ENCODE results near the gene ALDH3A2.

Gene ALDH3A2

DNA sequence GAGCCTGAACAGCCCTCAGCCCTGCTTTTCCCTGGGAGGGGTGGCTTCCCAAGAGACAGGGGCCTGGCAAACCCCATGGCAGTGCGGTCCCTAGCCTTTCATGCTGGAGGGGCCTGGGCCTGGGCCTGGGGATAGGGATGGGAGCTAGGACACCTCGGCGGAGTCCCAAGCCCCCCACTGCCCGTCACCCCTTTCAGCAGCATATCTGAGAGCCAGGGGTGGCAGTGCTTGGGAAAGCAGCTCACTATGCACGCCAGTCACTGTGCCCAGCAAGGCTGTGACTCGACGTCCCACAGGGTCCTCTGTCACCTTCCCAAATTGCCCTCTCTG, 68.4 kb downstream of the ALDH3A2 start:
- DNase-seq = no peak

DNA sequence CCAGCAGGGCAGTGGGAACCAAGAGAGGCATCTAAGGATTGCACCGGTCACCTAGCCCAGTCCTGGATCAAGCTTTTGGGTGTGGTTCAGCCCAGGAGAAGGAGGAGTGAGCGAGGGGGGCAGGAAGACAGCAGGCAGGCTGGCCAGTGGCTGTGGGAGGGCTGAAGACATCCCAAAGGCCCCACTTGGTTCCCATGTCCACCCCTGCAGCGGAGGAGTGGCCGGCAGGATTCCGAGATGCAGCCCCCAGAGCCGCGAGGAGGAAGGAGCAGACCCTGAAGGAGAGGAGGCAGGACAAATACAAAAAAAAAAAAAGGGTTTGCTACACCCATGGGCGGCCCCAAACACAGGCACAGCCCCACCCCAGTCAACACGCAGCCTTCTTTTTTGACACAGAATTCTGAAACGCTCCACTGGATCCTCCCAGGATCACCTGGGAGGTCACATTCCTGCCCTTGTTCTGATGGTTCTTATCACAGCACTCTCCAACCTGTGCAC, 68.9 kb downstream of the ALDH3A2 start:
- no peak for DNase-seq

DNA sequence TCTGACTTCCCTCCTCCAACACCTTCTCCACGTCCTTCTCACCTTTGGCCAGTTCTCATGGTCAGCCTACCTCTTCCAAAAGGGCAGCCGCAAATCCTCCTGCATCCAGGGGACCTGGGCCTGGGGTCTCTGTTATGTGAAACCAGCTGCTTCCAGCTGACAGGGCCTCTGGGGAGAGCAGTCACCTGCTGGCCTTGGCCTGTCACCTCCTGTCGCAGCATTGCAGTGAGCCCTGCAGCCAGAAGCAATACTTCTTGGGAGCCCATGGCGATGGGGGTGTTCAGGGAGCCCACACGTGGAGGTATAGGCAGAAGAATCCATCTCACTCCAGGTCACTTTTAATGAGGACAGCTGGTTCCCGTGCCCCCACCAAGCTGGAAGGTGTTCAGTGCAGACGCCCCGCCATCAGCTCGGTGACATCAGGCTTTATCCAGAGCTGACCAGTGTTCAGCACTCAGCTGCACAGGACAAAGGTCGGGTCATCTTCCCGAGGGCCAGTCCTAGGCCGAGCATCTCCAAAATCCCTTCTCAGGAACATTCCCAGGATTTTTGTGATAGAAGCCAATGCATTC, 69.6 kb downstream of the ALDH3A2 start:
- DNase-seq = no peak

DNA sequence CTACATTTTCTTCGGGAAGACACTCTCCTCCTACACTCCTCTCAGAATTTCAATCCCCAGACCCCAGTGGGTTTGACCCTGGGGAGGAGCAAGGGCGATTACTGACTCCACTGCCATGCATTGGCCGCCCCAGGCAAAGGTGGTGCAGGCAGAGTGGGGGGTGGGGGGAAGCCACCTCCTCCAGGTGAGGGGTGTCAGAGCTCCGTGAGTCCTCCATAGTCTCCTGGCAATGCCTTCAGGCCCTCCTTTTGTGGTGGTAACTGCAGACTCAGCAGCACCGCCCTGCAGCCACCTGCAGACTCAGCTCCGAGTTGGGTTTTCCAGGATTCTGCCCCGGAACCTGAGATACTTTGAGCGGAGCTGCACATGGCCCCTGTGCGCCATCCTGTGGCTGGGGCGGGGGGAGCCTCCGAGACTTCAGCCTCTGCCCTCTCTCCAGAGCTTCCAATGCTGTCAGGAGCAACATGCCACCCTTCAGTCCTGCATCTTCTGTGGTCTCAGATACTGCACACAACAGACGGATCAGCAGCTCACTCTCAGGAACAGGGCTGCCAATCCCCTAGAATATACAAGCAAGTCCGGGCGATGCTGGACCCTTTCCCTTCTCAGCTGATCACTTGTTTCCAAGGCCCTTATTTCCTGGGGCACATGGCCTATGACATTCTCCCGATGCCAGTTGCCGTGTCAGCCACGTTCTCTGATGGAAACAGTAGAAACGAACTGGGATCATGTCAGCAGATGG, 70.2 kb downstream of the ALDH3A2 start:
- no peak for DNase-seq

DNA sequence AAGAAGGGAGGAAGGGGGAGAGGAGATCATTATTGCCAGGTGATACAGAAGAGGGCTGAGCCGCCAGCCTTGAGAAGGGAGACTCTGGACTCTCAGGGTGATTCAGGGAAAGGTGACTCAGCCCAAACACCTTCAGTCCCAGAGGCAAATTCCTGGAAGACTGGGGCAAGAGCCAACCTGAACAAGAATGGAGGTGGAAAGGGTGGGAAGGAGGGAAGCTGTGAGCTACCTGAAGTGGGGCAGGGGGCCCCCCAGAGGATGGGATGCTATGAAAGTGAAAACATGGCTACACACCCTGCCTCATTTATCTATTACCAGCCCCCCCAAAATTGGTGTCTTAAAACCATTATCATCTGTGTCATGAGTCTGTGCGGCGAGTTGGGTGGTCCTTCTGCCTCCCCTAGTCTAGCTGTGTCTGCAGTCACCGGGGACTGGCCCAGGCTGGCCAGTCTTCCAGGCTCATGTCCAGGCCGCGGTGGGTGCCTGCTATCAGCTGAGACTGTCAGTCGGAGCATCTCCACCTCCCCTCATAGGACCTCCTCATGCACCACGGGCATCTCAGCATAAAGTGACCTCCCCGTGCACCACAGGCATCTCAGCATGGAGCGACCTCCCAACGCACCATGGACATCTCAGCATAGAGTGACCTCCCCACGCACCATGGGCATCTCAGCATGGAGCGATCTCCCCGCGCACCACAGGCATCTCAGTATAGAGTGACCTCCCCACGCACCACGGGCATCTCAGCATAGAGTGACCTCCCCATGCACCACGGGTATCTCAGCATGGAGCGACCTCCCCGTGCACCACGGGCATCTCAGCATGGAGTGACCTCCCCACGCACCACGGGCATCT, 71.0 kb downstream of the ALDH3A2 start:
- DNase-seq = no peak

DNA sequence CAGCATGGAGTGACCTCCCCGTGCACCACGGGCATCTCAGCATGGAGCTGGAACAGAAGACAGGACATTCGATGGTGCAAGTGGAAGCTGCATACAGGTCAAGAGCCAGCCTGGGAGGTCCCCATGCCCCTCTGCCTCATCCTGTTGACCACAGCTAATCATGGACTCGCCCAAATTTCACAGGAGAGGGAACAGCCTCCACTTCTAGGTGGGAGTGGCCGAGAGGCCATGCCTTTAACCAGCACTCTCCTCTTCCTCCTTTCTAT, 71.6 kb downstream of the ALDH3A2 start:
- no peak for DNase-seq

DNA sequence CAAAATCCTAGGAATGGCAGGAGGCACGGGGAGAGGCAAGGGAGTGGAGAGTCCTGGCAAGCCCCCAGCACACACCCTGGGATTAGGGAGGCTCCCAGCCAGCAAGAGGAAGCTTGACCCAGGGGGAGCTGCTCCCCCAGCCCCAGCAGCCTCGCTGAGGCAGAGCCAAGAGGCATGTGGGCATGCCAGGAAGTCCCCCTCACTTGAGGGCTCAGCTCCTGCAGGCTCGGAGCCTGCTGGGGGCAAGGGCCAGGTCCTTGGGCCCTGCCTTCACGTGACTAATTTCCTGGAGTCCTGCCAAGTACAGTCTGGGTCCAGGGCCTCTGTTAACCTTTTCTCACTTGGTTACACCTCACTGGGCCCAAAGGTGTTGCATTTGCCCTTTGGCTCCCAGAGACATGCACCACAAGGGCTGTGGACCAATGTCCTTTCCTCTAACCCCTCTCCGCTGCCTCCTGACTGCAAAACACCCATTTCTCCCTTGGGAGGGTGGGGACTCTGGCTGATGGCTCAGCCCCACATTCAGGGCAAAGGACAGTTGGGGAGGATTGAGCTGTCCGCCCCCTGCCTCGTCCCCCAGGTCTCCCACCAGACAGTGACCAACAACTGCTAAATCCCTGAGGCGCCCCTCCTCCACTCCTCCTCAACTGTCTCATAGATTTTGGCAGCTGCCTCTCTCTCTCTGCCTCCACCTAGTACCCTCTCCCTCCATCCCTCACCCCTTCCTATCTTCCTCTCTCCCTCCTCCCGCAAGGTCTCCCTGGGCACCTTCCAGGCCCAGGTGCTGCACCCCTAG, 72.3 kb downstream of the ALDH3A2 start:
- no peak for DNase-seq

DNA sequence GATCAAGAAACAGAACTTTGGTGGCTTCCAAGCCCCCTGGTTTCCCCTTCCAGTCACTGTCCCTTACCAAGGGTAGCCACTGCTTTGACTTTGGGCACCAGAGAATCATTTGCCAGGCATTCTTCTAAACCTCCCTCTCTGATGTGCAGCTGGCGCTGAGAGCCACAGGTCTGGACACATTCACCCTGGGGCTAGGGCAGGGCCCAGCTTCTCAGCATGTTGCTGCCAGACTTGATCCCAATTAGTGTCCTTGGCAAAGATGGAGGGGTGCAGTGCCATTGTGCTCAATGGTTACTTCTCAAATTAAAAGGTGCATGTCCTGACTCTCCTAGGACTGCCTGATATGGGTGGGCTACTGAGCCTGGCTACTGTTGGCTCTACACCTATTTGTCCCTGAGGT, 75.4 kb downstream of the ALDH3A2 start:
- no peak for DNase-seq

DNA sequence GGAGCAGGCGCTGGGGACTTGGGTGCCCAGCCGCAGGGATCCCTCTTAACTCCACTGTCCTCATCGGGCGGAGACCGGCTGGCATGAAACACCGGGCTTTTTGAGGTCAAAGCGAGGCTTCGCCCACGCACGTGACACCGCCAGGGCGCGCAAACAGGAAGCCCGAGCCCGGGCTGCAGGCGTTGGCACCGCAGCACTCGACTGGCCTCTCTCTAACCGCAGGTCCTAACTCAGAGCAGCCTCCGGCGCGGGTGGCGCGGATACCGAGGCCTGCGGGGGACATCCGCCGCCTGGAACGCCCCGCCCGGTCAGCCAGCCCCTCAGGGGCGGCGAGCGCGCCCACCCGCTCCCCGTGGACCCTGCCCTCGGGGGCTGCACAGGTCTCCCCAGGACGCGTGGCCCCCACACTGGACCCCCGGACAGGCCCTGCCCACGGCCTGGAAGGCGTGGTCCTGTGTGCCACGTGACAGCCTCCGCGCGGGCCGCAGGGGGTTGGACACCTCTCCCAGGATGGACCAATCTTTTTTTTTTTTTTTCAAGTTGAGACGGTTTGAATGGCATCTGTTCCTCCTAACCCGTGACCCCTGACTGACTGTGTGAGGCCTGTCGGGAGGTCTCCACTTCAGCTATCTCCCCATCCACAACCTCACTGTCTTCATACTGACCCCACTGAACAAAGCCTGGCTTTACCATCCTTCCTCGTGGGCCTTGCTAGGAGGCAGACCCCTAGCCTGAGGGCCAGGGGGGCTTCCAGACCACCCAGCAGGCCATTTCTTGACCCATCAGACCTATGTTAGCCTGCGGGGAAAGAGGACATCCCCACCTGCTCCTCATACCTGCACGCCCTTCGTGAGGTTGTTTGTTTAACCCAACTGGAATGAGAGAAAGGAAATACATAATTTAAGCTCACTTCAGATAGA, 76.2 kb downstream of the ALDH3A2 start:
- peak; percentile 18 for DNase-seq

DNA sequence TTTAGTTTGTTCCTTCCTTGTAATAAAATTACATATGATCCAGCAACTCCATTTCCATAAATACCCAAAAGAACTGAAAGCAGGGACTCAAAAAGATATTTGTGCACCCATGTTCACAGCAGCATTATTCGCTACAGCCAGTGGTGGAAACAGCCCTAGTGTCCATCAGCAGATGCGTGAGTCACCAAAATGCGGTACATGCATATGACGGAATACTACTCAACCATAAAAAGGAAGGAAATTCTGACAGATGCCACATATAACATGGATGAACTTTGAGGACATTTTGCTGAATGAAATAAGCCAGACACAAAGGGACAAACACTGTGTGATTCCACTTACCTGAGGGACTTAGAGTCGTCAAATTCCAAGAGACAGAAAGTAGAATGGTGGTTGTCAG, 76.9 kb downstream of the ALDH3A2 start:
- DNase-seq = no peak

DNA sequence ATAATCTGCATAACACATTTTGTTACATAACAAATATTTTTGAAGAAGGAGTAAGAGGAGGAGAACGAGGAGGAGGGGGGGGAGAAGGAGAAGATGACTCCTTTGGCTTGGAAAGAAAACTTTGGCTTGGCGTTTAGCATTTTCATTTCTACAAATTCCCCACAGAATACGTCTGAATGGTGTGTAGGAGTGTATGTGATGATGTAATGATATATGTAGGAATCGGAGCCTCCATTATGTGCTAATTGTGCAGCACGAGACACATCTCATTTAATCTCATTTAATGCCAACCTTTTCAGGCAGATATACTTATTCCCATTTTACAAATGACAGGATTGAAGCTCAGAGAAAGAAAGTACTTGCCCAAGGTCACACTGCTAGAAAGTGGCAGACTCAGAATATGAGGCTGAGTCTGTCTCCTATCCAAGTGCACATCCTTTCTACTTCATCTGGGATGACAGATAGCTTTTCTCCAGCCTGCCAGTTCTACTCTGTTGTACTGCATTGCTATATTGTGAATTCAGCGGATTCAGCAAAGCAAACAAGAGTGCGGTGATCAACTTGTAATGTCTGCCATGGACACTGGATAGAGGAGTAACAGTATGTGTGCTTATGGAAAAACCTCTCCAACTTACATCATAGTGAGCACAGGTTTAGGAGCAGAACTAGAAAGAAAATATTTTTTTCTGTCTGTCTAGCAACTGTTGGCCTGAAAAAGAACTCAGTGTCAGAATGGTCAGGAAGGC, 78.3 kb downstream of the ALDH3A2 start:
- no peak for DNase-seq
